GM12865 (cell line): Measurements from ENCODE around the gene PCBP3.

Experiments used
- DNase-seq: peaks from one replicate; pipeline ENCODE4 v3.0.0; 2010; ENCODE audit warnings: low read depth
- H3K4me3 ChIP-seq: 2 replicates; pipeline ENCODE4 v1.5.1; 2011; ENCODE audit warnings: mild to moderate bottlenecking, low read depth, low read length, control low read depth
- CTCF ChIP-seq: IDR thresholded peaks from 2 replicates; pipeline ENCODE4 v1.5.1; 2011; ENCODE audit warnings: low read length, control low read depth, low read depth, inconsistent platforms; ENCODE audit not compliant: insufficient read depth; ENCODE audit errors: missing control alignments

PCBP3 gene

GRCh38 chr21:45724994-45725843 is 81.7 kb downstream of the PCBP3 start:
- no peak for TF ChIP-seq CTCF
- DNase-seq: no peak
- no peak overlapping the region for H3K4me3 ChIP-seq

GRCh38 chr21:45725844-45726200 is 82.3 kb downstream of the PCBP3 start:
- TF ChIP-seq CTCF: no peak
- H3K4me3 ChIP-seq: no peak overlapping the region
- DNase-seq: no peak

- DNase-seq: no peak
- no peak for TF ChIP-seq CTCF
- no peak overlapping the region for H3K4me3 ChIP-seq
Observed at GRCh38 chr21:45726438-45726837, 82.9 kb downstream of the PCBP3 start.

GRCh38 chr21:45727390-45727789 is 83.9 kb downstream of the PCBP3 start:
- TF ChIP-seq CTCF: no peak
- no peak for DNase-seq
- H3K4me3 ChIP-seq: no peak overlapping the region

GRCh38 chr21:45735259-45736000 is 91.9 kb downstream of the PCBP3 start:
- no peak for TF ChIP-seq CTCF
- no peak overlapping the region for H3K4me3 ChIP-seq
- DNase-seq: peak; percentile 12

- no peak for DNase-seq
- H3K4me3 ChIP-seq: no peak overlapping the region
- no peak for TF ChIP-seq CTCF
Observed at GRCh38 chr21:45736042-45736689, 92.6 kb downstream of the PCBP3 start.
